Astrocyte (in vitro differentiated cells and primary cell): ENCODE results near the gene DBET. TPM values are rescaled to one million over a fixed set of nuclear protein-coding genes. Genes with fewer than 3 reads are reported as not detected.
"Not testable (repeated sequence)": the region's sequence is repeated elsewhere in the genome, so short reads cannot be mapped to it uniquely, and the experiment has no call there.

Source experiments
- DNase-seq: peaks from one replicate; pipeline ENCODE4 v3.0.0-alpha.2; 2010; ENCODE audit warnings: low read depth
- FAIRE-seq: peaks from 2 replicates; lab custom pipeline; 2011; peaks lifted over from hg19 to GRCh38; lab: Jason Lieb, UNC
- H2AFZ ChIP-seq: 2 replicates; pipeline ENCODE4 v1.6.0; 2012; ENCODE audit warnings: low read depth, low read length, inconsistent platforms
- H3K27ac ChIP-seq: 2 replicates; pipeline ENCODE4 v1.5.1; 2011; ENCODE audit warnings: low read depth, low read length, inconsistent platforms
- H3K27me3 ChIP-seq: 2 replicates; pipeline ENCODE4 v1.6.0; 2011; ENCODE audit warnings: low read length, inconsistent platforms; ENCODE audit not compliant: insufficient read depth
- H3K36me3 ChIP-seq: 2 replicates; pipeline ENCODE4 v1.5.1; 2011; ENCODE audit warnings: low read length, inconsistent platforms; ENCODE audit not compliant: insufficient read depth
- H3K4me1 ChIP-seq: 2 replicates; pipeline ENCODE4 v1.5.1; 2011; ENCODE audit warnings: low read length, inconsistent platforms; ENCODE audit not compliant: insufficient read depth
- H3K4me2 ChIP-seq: 2 replicates; pipeline ENCODE4 v1.6.0; 2012; ENCODE audit warnings: low read length, inconsistent platforms
- H3K4me3 ChIP-seq: 2 replicates; pipeline ENCODE4 v1.5.1; 2011; ENCODE audit warnings: low read depth, mild to moderate bottlenecking, low read length, inconsistent platforms; ENCODE audit not compliant: insufficient read depth
- H3K79me2 ChIP-seq: 2 replicates; pipeline ENCODE4 v1.6.0; 2012; ENCODE audit warnings: mild to moderate bottlenecking, low read length, inconsistent platforms; ENCODE audit not compliant: insufficient read depth
- H3K9ac ChIP-seq: 2 replicates; pipeline ENCODE4 v1.6.0; 2012; ENCODE audit warnings: mild to moderate bottlenecking, low read length, inconsistent platforms
- H3K9me3 ChIP-seq: 2 replicates; pipeline ENCODE4 v1.5.1; 2012; ENCODE audit warnings: low read depth, mild to moderate bottlenecking, low read length, inconsistent platforms; ENCODE audit not compliant: insufficient read depth
- H4K20me1 ChIP-seq: 2 replicates; pipeline ENCODE4 v1.6.0; 2012; ENCODE audit warnings: low read length, inconsistent platforms; ENCODE audit not compliant: insufficient read depth
- H3K27ac Mint-ChIP-seq: one replicate; pipeline ENCODE4 v1.8.0; 2021; ENCODE audit warnings: mild to moderate bottlenecking, mixed read lengths; ENCODE audit not compliant: unreplicated experiment
- H3K27me3 Mint-ChIP-seq: one replicate; pipeline ENCODE4 v1.8.0; 2021; ENCODE audit warnings: low read depth, mixed read lengths; ENCODE audit not compliant: unreplicated experiment
- H3K36me3 Mint-ChIP-seq: one replicate; pipeline ENCODE4 v1.8.0; 2021; ENCODE audit warnings: low read depth, mixed read lengths; ENCODE audit not compliant: unreplicated experiment
- H3K4me1 Mint-ChIP-seq: one replicate; pipeline ENCODE4 v1.8.0; 2021; ENCODE audit warnings: low read depth, mixed read lengths; ENCODE audit not compliant: unreplicated experiment
- H3K4me3 Mint-ChIP-seq: one replicate; pipeline ENCODE4 v1.8.0; 2021; ENCODE audit warnings: mild to moderate bottlenecking, moderate library complexity, mixed read lengths; ENCODE audit not compliant: unreplicated experiment
- H3K9me3 Mint-ChIP-seq: one replicate; pipeline ENCODE4 v1.8.0; 2021; ENCODE audit warnings: mild to moderate bottlenecking, mixed read lengths; ENCODE audit not compliant: unreplicated experiment
- total RNA-seq: library from RNA; stranded (reverse); gene quantifications from 2 replicates; pipeline ENCODE4 v1.2.1, GENCODE V29; 2021

DBET gene
- total RNA-seq, 1 donor from 2014 or later = not detected

- not testable (repeated sequence) for H3K4me1 ChIP-seq, H4K20me1 ChIP-seq, H3K4me1 Mint-ChIP-seq, H3K79me2 ChIP-seq, H3K4me3 ChIP-seq, H3K36me3 Mint-ChIP-seq, H2AFZ ChIP-seq, H3K27ac ChIP-seq, H3K9me3 ChIP-seq, H3K27me3 ChIP-seq, H3K9ac ChIP-seq, DNase-seq, H3K27ac Mint-ChIP-seq, H3K9me3 Mint-ChIP-seq, FAIRE-seq, H3K36me3 ChIP-seq, H3K4me2 ChIP-seq
- Mint-ChIP-seq H3K4me3 (peak overlapping the region; percentile 45), H3K27me3 (peaks cover 31% of the 10 kb centered on the region)
These were observed 26.5 kb upstream of the DBET start for GRCh38 chr4:190037704-190038388.

GRCh38 chr4:190040873-190041272, 23.4 kb upstream of the DBET start:
- not testable (repeated sequence) for FAIRE-seq, H3K9me3 ChIP-seq, H3K4me1 Mint-ChIP-seq

GRCh38 chr4:190047627-190048026, 16.7 kb upstream of the DBET start:
- not testable (repeated sequence) for H3K4me3 ChIP-seq, H3K9me3 ChIP-seq, H2AFZ ChIP-seq, H3K4me2 ChIP-seq, H3K79me2 ChIP-seq, DNase-seq, H3K9ac ChIP-seq, H3K27ac Mint-ChIP-seq, H3K36me3 ChIP-seq, H3K4me1 ChIP-seq, H3K4me1 Mint-ChIP-seq, H3K9me3 Mint-ChIP-seq, FAIRE-seq, H3K27ac ChIP-seq, H3K36me3 Mint-ChIP-seq, H3K27me3 Mint-ChIP-seq, H3K27me3 ChIP-seq, H3K4me3 Mint-ChIP-seq, H4K20me1 ChIP-seq

More at GRCh38 chr4:190040873-190041272, 23.4 kb upstream of the DBET start:
- H3K27me3 ChIP-seq, H3K36me3 Mint-ChIP-seq, H3K4me1 ChIP-seq, H3K27ac ChIP-seq, H3K9me3 Mint-ChIP-seq, H3K4me3 Mint-ChIP-seq, H2AFZ ChIP-seq, H3K4me2 ChIP-seq, H4K20me1 ChIP-seq, DNase-seq, H3K79me2 ChIP-seq, H3K36me3 ChIP-seq, H3K27ac Mint-ChIP-seq, H3K9ac ChIP-seq, H3K4me3 ChIP-seq: not testable (repeated sequence)
- H3K27me3 Mint-ChIP-seq = peaks cover 14% of the 10 kb centered on the region

- H3K9ac ChIP-seq, H3K9me3 ChIP-seq, H3K36me3 Mint-ChIP-seq, H3K36me3 ChIP-seq, H3K27me3 ChIP-seq, DNase-seq, H2AFZ ChIP-seq, H3K4me3 ChIP-seq, H3K27me3 Mint-ChIP-seq, FAIRE-seq, H3K4me2 ChIP-seq, H3K79me2 ChIP-seq, H3K4me1 ChIP-seq, H3K9me3 Mint-ChIP-seq, H3K4me3 Mint-ChIP-seq, H3K4me1 Mint-ChIP-seq, H3K27ac Mint-ChIP-seq, H3K27ac ChIP-seq, H4K20me1 ChIP-seq: not testable (repeated sequence)
These were observed 14.7 kb upstream of the DBET start for GRCh38 chr4:190049378-190050239.

GRCh38 chr4:190058997-190059396, 5.3 kb upstream of the DBET start:
- not testable (repeated sequence) for H3K4me1 Mint-ChIP-seq, H3K4me2 ChIP-seq, H3K36me3 ChIP-seq, FAIRE-seq, H3K36me3 Mint-ChIP-seq, DNase-seq, H3K4me1 ChIP-seq, H3K27ac Mint-ChIP-seq, H3K9ac ChIP-seq, H4K20me1 ChIP-seq, H3K9me3 Mint-ChIP-seq, H2AFZ ChIP-seq, H3K4me3 ChIP-seq, H3K4me3 Mint-ChIP-seq, H3K27ac ChIP-seq, H3K9me3 ChIP-seq, H3K79me2 ChIP-seq, H3K27me3 ChIP-seq, H3K27me3 Mint-ChIP-seq

GRCh38 chr4:190064805-190065204, 503 bp downstream of the DBET start:
- not testable (repeated sequence) for H2AFZ ChIP-seq, H4K20me1 ChIP-seq, H3K4me3 ChIP-seq, H3K36me3 ChIP-seq, H3K36me3 Mint-ChIP-seq, DNase-seq, FAIRE-seq, H3K9me3 Mint-ChIP-seq, H3K4me1 ChIP-seq, H3K4me1 Mint-ChIP-seq, H3K79me2 ChIP-seq, H3K9ac ChIP-seq, H3K4me2 ChIP-seq, H3K9me3 ChIP-seq, H3K27me3 ChIP-seq, H3K27ac ChIP-seq, H3K4me3 Mint-ChIP-seq, H3K27ac Mint-ChIP-seq
- H3K27me3 Mint-ChIP-seq = peaks cover 12% of the 10 kb centered on the region
